GM12878 (cell line): ENCODE data around the gene METTL23. TPM values are rescaled to one million over a fixed set of nuclear protein-coding genes. Genes with fewer than 3 reads are reported as not detected.

ENCODE experiments used
- ATAC-seq: fragments of 200-7000 bp; cut with Tn5 transposase; 3 replicates; pipeline ENCODE4 v1.9.1; 2020; ENCODE audit warnings: mild to moderate bottlenecking, moderate library complexity
- BruUV-seq: library from RNA; stranded (reverse); fragments of 400-500 nt; replicated peaks from 2 replicates; lab custom pipeline; 2021; lab: Mats Ljungman, UMichigan
- CTCF ChIA-PET: fragments of 300-600 bp; sonication (Branson Sonifier 250); formaldehyde crosslinking; extraction: SDS; loops from one replicate; lab custom pipeline; 2021; ENCODE audit warnings: inconsistent platforms; lab: Yijun Ruan, JAX
- POLR2A ChIA-PET: fragments of 350-600 bp; formaldehyde crosslinking; extraction: SDS; loops from one replicate; lab custom pipeline; 2021; ENCODE audit warnings: inconsistent platforms; lab: Charles Lee
- RAD21 ChIA-PET: fragments of 300-600 bp; sonication (Branson Sonifier 250); formaldehyde crosslinking; loops from one replicate; lab custom pipeline; 2023; ENCODE audit warnings: antibody characterized with exemption; ENCODE audit not compliant: unreplicated experiment; lab: Charles Lee
- SMC1A ChIA-PET: fragments of 300-600 bp; sonication (Branson Sonifier 250); formaldehyde crosslinking; loops from one replicate; lab custom pipeline; 2023; ENCODE audit not compliant: unreplicated experiment, uncharacterized antibody; lab: Charles Lee
- DNase-seq: peaks from one replicate; pipeline ENCODE4 v3.0.0-alpha.2; 2011; ENCODE audit warnings: low read depth, low spot score
- FAIRE-seq: peaks from 3 replicates; lab custom pipeline; 2011; peaks lifted over from hg19 to GRCh38; lab: Jason Lieb, UNC
- H2AFZ ChIP-seq: 2 replicates; pipeline ENCODE4 v1.6.0; 2011; ENCODE audit warnings: low read depth, low read length, control low read depth; ENCODE audit not compliant: control insufficient read depth
- H3K27ac ChIP-seq: 2 replicates; pipeline ENCODE4 v1.5.1; 2011; ENCODE audit warnings: control low read depth; ENCODE audit not compliant: control insufficient read depth, insufficient read depth
- H3K27me3 ChIP-seq, 2 experiments: replicated peaks in 1 of 2; 2 replicates each; pipeline versions ENCODE4 v1.6.0 to v1.6.1; 2011; ENCODE audit warnings: low read length in 1 of 2; ENCODE audit not compliant: control insufficient read depth in 2 of 2, insufficient read depth in 2 of 2
- H3K36me3 ChIP-seq, 2 experiments: 2 replicates each; pipeline ENCODE4 v1.5.1; 2011; ENCODE audit warnings: low read length in 1 of 2; ENCODE audit not compliant: control insufficient read depth in 2 of 2, insufficient read depth in 2 of 2
- H3K4me1 ChIP-seq: 2 replicates; pipeline ENCODE4 v1.6.1; 2011; ENCODE audit warnings: mild to moderate bottlenecking, low read length, moderate library complexity, mixed read lengths; ENCODE audit not compliant: control insufficient read depth, insufficient read depth
- H3K4me2 ChIP-seq: 2 replicates; pipeline ENCODE4 v1.6.0; 2011; ENCODE audit warnings: control low read depth; ENCODE audit not compliant: control insufficient read depth, insufficient read depth
- H3K4me3 ChIP-seq: fragments of 200-600 bp; sonication (generic); 2 replicates; pipeline ENCODE4 v1.5.1; 2016
- H3K79me2 ChIP-seq: 2 replicates; pipeline ENCODE4 v1.6.0; 2011; ENCODE audit warnings: low read length; ENCODE audit not compliant: control insufficient read depth, insufficient read depth
- H3K9ac ChIP-seq: 2 replicates; pipeline ENCODE4 v1.8.0; 2011; ENCODE audit warnings: low read length, control low read depth, mixed read lengths; ENCODE audit not compliant: control insufficient read depth, insufficient read depth
- H3K9me3 ChIP-seq: replicated peaks from 3 replicates; pipeline ENCODE4 v1.5.1; 2011; ENCODE audit warnings: mild to moderate bottlenecking, low read length; ENCODE audit not compliant: control insufficient read depth, insufficient read depth
- H4K20me1 ChIP-seq: 2 replicates; pipeline ENCODE4 v1.6.0; 2011; ENCODE audit not compliant: control insufficient read depth, insufficient read depth
- BCLAF1 ChIP-seq: fragments of 450-650 bp; IDR thresholded peaks from 2 replicates; pipeline ENCODE4 v1.6.1; 2017; ENCODE audit warnings: antibody characterized with exemption, mild to moderate bottlenecking, moderate library complexity
- BMI1 ChIP-seq: fragments of 450-650 bp; IDR thresholded peaks from 2 replicates; pipeline ENCODE4 v1.6.1; 2016; ENCODE audit warnings: mild to moderate bottlenecking, moderate library complexity, borderline replicate concordance
- EED ChIP-seq: sonication (generic); IDR thresholded peaks from 2 replicates; pipeline ENCODE4 v1.6.1; 2016; ENCODE audit warnings: antibody characterized with exemption, low read depth
- MTA3 ChIP-seq: IDR thresholded peaks from 2 replicates; pipeline ENCODE4 v1.6.1; 2012; ENCODE audit warnings: low read length, inconsistent platforms, borderline replicate concordance
- NBN ChIP-seq: fragments of 450-650 bp; IDR thresholded peaks from 2 replicates; pipeline ENCODE4 v1.6.1; 2016
- PAX5 ChIP-seq: IDR thresholded peaks from 2 replicates; pipeline ENCODE4 v1.6.1; 2011; ENCODE audit warnings: low read depth, low read length, borderline replicate concordance
- POLR2A ChIP-seq: IDR thresholded peaks from 2 replicates; pipeline ENCODE4 v1.6.1; 2011; ENCODE audit warnings: low read depth, mild to moderate bottlenecking, low read length
- RELA ChIP-seq: fragments of 450-650 bp; IDR thresholded peaks from 2 replicates; pipeline ENCODE4 v1.8.0; 2014; ENCODE audit warnings: borderline replicate concordance; ENCODE audit not compliant: partially characterized antibody
- REST ChIP-seq: IDR thresholded peaks from 2 replicates; pipeline ENCODE4 v1.6.1; 2012; ENCODE audit warnings: mild to moderate bottlenecking, low read depth, low read length
- SMAD5 ChIP-seq: IDR thresholded peaks from 2 replicates; pipeline ENCODE4 v1.6.1; 2016; ENCODE audit warnings: antibody characterized with exemption, low read depth
- ZZZ3 ChIP-seq: IDR thresholded peaks from 2 replicates; pipeline ENCODE4 v1.6.1; 2011; ENCODE audit warnings: low read depth; ENCODE audit not compliant: control insufficient read depth, insufficient read length
- WGBS: methylation state at CpG from one replicate; pipeline ENCODE4 v1.1.6; 2016; ENCODE audit warnings: low lambda C conversion rate; ENCODE audit not compliant: insufficient replicate concordance, insufficient coverage; ENCODE audit errors: missing lambda C conversion rate; 5-methylcytosine and 5-hydroxymethylcytosine counted together
- in situ Hi-C: fragments of 300-500 bp; cut with MboI; formaldehyde crosslinking; loops from 9 replicates; pipeline ENCODE4 v1.14.3; 2018; ENCODE audit warnings: mixed read lengths
- intact Hi-C: fragments of 100-400 bp; cut with micrococcal nuclease; formaldehyde crosslinking; loops from one replicate; pipeline ENCODE4 v1.14.2; 2022; ENCODE audit not compliant: unreplicated experiment
- polyA plus RNA-seq, 11 experiments: library from polyadenylated mRNA; depleted of rRNA in 4 of 11; unstranded in 6 of 11; stranded (reverse) in 5 of 11; fragments of >200 nt; fragmentation: Nextera tagmentation in 4 of 11; fragmentation: Illumina TruSeq in 1 of 11; extraction: Ambion mirVana in 4 of 11; extraction: Trizol in 1 of 11; gene quantifications; 1 replicate in 1 of 11; 2 replicates in 10 of 11; pipeline versions ENCODE4 v1.2.1 to v1.2.3, GENCODE V29; 2011 to 2016; ENCODE audit warnings: inconsistent platforms in 2 of 11, missing spikeins in 2 of 11, low read depth in 1 of 11
- total RNA-seq, 4 experiments: library from RNA; depleted of rRNA in 3 of 4; stranded (reverse); fragments of >200 nt in 3 of 4; fragmentation: Illumina TruSeq in 1 of 4; extraction: Trizol in 1 of 4; gene quantifications; 2 replicates each; pipeline versions ENCODE4 v1.2.1 to v1.2.3, GENCODE V29; 2013 to 2021
- TF ChIP-seq, protein P1 (sequence below): IDR thresholded peaks from 2 replicates; pipeline ENCODE4 v1.6.1; 2011; ENCODE audit warnings: borderline replicate concordance, low read depth, mild to moderate bottlenecking, moderate library complexity, mixed read lengths, low read length; ENCODE audit not compliant: insufficient read depth; ENCODE audit errors: extremely low read length
- TF ChIP-seq, protein P2 (sequence below): fragments of 450-650 bp; IDR thresholded peaks from 2 replicates; pipeline ENCODE4 v1.6.1; 2017; ENCODE audit warnings: mild to moderate bottlenecking

METTL23 gene
- total and polyA plus RNA-seq, 10 of the 15 experiments (the other 5 are each of a cell fraction or from before 2014, with no cell fraction given), result 25.6 to 61.5 (median 30.9) TPM

GRCh38 chr17:76751416-76751993 is 24.9 kb downstream of the METTL23 start:
- no peak for DNase-seq
- in situ Hi-C loops (no loop called here), intact Hi-C loops (no loop called here)
- SMC1A ChIA-PET, result no interaction called here
- no peaks in the 10 kb centered on the region for H3K9me3 ChIP-seq
- WGBS, result 89% methylated on average over 3 of the region's 3 CpGs
- no peak for FAIRE-seq
- H3K36me3 ChIP-seq, result peaks cover 0 to 7% of the 10 kb centered on the region in 2 experiments; a peak in 2 of 4 replicates
- CTCF ChIA-PET, result interaction anchor here (1.5 kb wide), 1 partner anchor 38 kb away, joined by 3 read pairs; no protein-coding TSS in a partner anchor
- no peaks in the 10 kb centered on the region for H3K79me2 ChIP-seq
- no peaks in the 10 kb centered on the region for H3K27me3 ChIP-seq
- RAD21 ChIA-PET, result no interaction called here
- H3K4me1 ChIP-seq, result no peaks in the 10 kb centered on the region; the same call in 1 of the 2 replicates
- H3K4me2 ChIP-seq, result no peak overlapping the region
- no peak for ATAC-seq
- no peaks in the 10 kb centered on the region for H4K20me1 ChIP-seq
- H3K27ac ChIP-seq, result no peak overlapping the region
- POLR2A ChIA-PET, result no interaction called here
- H2AFZ ChIP-seq, result no peak overlapping the region
- BruUV-seq, result no TSS peak
- H3K9ac ChIP-seq, result no peak overlapping the region
- no peak overlapping the region for H3K4me3 ChIP-seq
- TF ChIP-seq NBN (no peak), POLR2A (no peak), MTA3 (no peak), ZZZ3 (no peak), BMI1 (no peak), EED (no peak), SMAD5 (no peak), BCLAF1 (no peak), RELA (no peak), REST (no peak), PAX5 (no peak)
- TF ChIP-seq, protein P1, sequence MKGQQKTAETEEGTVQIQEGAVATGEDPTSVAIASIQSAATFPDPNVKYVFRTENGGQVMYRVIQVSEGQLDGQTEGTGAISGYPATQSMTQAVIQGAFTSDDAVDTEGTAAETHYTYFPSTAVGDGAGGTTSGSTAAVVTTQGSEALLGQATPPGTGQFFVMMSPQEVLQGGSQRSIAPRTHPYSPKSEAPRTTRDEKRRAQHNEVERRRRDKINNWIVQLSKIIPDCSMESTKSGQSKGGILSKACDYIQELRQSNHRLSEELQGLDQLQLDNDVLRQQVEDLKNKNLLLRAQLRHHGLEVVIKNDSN, result no peak
- TF ChIP-seq, protein P2, sequence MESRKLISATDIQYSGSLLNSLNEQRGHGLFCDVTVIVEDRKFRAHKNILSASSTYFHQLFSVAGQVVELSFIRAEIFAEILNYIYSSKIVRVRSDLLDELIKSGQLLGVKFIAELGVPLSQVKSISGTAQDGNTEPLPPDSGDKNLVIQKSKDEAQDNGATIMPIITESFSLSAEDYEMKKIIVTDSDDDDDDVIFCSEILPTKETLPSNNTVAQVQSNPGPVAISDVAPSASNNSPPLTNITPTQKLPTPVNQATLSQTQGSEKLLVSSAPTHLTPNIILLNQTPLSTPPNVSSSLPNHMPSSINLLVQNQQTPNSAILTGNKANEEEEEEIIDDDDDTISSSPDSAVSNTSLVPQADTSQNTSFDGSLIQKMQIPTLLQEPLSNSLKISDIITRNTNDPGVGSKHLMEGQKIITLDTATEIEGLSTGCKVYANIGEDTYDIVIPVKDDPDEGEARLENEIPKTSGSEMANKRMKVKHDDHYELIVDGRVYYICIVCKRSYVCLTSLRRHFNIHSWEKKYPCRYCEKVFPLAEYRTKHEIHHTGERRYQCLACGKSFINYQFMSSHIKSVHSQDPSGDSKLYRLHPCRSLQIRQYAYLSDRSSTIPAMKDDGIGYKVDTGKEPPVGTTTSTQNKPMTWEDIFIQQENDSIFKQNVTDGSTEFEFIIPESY, result no peak
